Activated naive CD8-positive, alpha-beta T cell treated with anti-CD3 and anti-CD28 coated beads, Interleukin-2, amount 50 U/mL, for 24 hours (primary cell): ENCODE data around the gene OR6B2.

Experiments
- ATAC-seq: fragments of 150-1000 bp; cut with Tn5 transposase; one replicate; pipeline ENCODE4 v1.10.0; 2021
- DNase-seq: peaks from one replicate; pipeline ENCODE4 v3.0.0; 2021
- H3K27ac Mint-ChIP-seq: one replicate; pipeline ENCODE4 v1.8.0; 2021; ENCODE audit warnings: mild to moderate bottlenecking, mixed read lengths
- H3K27me3 Mint-ChIP-seq: one replicate; pipeline ENCODE4 v1.8.0; 2021; ENCODE audit warnings: mixed read lengths
- H3K36me3 Mint-ChIP-seq: one replicate; pipeline ENCODE4 v1.8.0; 2021; ENCODE audit warnings: low read depth, mixed read lengths
- H3K4me1 Mint-ChIP-seq: one replicate; pipeline ENCODE4 v1.8.0; 2021; ENCODE audit warnings: mixed read lengths
- H3K4me3 Mint-ChIP-seq: one replicate; pipeline ENCODE4 v1.8.0; 2021; ENCODE audit warnings: mild to moderate bottlenecking, moderate library complexity, mixed read lengths
- H3K9me3 Mint-ChIP-seq: one replicate; pipeline ENCODE4 v1.8.0; 2021; ENCODE audit warnings: mixed read lengths

The OR6B2 gene

DNA sequence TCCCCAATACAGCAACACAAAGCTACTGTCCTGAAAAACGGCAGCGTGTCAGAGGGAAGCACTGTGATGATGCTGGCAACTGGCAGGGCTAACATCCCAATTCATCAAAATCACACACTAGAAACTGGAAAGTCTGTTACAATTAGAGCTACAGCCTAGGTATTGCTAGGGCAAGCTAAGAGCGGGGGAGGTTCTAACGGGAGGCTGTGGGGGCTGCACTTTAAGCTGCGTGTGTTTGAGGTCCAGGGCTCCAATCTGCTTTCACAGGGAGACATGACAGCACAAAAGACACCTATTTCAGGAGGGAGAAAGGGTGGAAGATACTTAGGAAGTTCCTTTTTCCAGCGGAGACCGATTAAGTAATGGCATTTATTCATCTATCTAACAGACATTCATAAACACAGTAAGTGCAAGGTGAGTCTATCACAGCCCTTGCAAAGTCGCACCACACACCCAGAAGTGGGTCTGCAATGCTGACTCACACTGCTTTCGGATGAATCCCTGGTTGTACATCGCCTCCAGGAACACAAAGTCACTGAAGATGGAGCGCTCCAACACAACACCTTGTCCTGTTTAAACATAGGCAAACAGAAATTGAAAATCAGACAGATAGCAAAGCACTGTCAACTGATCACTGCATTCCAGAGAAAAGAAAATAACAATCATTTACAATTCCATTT is 12.0 kb downstream of the OR6B2 start:
- DNase-seq (no peak), ATAC-seq (no peak)
- no peaks in the 10 kb centered on the region for H3K9me3 Mint-ChIP-seq
- no peaks in the 10 kb centered on the region for H3K27me3 Mint-ChIP-seq
- H3K4me3 Mint-ChIP-seq = no peak overlapping the region
- H3K36me3 Mint-ChIP-seq = peaks cover 64% of the 10 kb centered on the region
- H3K4me1 Mint-ChIP-seq = peaks cover 8% of the 10 kb centered on the region
- H3K27ac Mint-ChIP-seq = no peak overlapping the region

DNA sequence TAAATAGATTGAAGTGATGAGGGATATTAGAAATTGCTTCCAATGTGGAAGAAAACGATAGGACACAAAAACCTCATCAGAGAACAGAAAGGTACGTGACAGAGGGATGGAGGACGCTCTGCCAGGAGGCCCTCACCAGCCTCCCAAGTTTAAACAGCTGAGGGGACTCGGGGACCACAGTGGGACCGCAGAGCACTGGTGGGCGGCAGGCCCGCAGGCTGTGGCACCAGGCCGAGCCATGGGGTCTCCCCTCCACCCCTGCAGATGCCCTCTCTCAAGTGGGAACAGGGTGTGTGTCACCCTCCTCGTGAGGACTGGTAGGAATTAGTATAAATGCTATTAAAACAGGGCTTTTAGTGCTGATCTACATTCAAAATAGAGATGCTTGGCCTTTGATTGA is 15.9 kb downstream of the OR6B2 start:
- ATAC-seq (no peak), DNase-seq (no peak)
- Mint-ChIP-seq H3K4me1 (no peaks in the 10 kb centered on the region), H3K27ac (no peak overlapping the region), H3K4me3 (no peak overlapping the region), H3K9me3 (no peaks in the 10 kb centered on the region), H3K36me3 (peaks cover 66% of the 10 kb centered on the region), H3K27me3 (no peaks in the 10 kb centered on the region)

DNA sequence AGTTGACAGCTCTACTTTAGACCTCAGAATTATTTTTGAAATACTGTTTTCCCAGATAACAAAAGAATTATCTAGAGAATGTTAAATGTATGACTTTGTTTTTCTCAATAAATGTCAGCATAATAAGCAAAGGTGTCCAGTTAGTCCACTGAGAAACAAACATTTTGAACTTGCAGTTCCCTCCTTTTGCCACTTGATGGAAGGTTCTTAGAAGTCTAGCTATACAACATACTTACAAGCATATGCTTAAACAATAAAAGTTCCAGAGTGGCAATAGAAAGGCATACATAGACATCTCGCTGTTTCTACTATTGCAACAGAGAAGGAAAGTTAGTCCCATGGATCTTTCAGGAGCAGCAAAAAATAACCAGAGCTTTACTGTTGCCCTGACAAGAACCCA is 16.9 kb downstream of the OR6B2 start:
- H3K4me1 Mint-ChIP-seq = no peaks in the 10 kb centered on the region
- H3K9me3 Mint-ChIP-seq = no peaks in the 10 kb centered on the region
- no peak overlapping the region for H3K4me3 Mint-ChIP-seq
- H3K27me3 Mint-ChIP-seq = no peaks in the 10 kb centered on the region
- H3K27ac Mint-ChIP-seq = no peak overlapping the region
- ATAC-seq (no peak), DNase-seq (no peak)
- H3K36me3 Mint-ChIP-seq = peaks cover 58% of the 10 kb centered on the region

GRCh38 chr2:240002983-240003382 is 27.2 kb downstream of the OR6B2 start:
- Mint-ChIP-seq H3K9me3 (no peaks in the 10 kb centered on the region), H3K4me1 (no peaks in the 10 kb centered on the region), H3K27me3 (no peaks in the 10 kb centered on the region), H3K27ac (no peak overlapping the region), H3K4me3 (no peak overlapping the region), H3K36me3 (peaks cover 48% of the 10 kb centered on the region)
- DNase-seq (no peak), ATAC-seq (no peak)

DNA sequence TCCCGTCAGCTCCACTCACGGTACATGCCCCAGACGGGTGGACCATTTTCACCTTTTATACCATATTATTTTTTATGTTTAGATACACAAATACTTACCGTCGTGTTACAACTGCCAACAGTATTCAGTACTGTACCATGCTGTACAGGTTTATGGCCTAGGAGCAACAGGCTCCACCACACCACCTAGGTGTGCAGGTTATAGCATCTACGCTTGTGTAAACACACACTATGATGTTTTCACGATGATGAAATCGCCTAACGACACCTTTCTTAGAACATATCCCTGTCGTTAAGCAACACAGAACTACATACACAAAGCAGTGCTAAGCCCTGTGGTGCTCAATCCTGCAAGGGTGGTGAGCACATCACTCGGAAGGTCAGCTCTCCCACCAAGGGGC is 29.6 kb downstream of the OR6B2 start:
- no peak overlapping the region for H3K27ac Mint-ChIP-seq
- H3K9me3 Mint-ChIP-seq = no peaks in the 10 kb centered on the region
- ATAC-seq (no peak), DNase-seq (no peak)
- no peaks in the 10 kb centered on the region for H3K27me3 Mint-ChIP-seq
- peaks cover 43% of the 10 kb centered on the region for H3K36me3 Mint-ChIP-seq
- no peak overlapping the region for H3K4me3 Mint-ChIP-seq
- no peaks in the 10 kb centered on the region for H3K4me1 Mint-ChIP-seq

GRCh38 chr2:239997686-239998409 is 32.4 kb downstream of the OR6B2 start:
- DNase-seq (no peak), ATAC-seq (no peak)
- Mint-ChIP-seq H3K4me3 (no peak overlapping the region), H3K27ac (no peak overlapping the region), H3K9me3 (no peaks in the 10 kb centered on the region), H3K27me3 (no peaks in the 10 kb centered on the region), H3K4me1 (no peaks in the 10 kb centered on the region), H3K36me3 (peaks cover 37% of the 10 kb centered on the region)

DNA sequence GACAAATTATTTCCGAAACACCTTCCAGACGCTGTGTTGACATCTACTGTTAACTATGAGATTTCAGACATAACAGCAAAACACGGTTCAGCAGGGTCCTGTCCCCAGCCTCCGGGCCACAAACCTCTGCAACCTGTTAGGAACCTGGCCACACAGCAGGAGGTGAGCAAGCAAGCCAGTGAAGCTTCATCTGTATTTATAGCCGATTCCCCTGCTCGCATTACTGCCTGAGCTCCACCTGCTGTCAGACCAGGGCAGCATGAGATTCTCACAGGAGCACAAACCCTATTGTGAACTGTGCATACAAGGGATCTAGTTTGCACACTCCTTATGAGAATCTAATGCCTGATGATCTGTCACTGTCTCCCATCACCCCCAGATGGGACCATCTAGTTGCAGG is 36.1 kb downstream of the OR6B2 start:
- H3K4me3 Mint-ChIP-seq = no peak overlapping the region
- H3K27ac Mint-ChIP-seq = no peak overlapping the region
- H3K9me3 Mint-ChIP-seq = no peaks in the 10 kb centered on the region
- DNase-seq (no peak), ATAC-seq (no peak)
- peaks cover 39% of the 10 kb centered on the region for H3K36me3 Mint-ChIP-seq
- no peaks in the 10 kb centered on the region for H3K4me1 Mint-ChIP-seq
- no peaks in the 10 kb centered on the region for H3K27me3 Mint-ChIP-seq

DNA sequence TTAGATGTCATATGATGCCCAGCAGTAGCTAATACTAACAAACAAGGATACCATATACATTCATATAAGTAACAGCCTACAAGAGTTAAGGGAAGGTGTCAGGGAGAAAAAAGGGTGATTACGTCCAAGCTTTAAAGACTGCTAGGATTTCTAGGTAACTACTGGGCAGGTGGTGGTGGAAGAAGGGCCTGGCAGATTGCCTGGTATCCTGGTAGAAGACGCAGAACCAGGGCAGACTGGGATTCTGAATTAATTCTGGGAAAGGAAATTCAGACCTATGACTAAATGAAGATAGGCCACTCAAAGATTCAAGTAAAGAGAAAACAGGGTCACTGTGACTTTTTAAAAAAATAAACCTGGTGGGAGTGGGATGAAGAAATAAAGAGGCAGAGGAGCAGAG is 36.9 kb downstream of the OR6B2 start:
- Mint-ChIP-seq H3K27me3 (no peaks in the 10 kb centered on the region), H3K27ac (no peak overlapping the region)

GRCh38 chr2:239991689-239992314 is 38.4 kb downstream of the OR6B2 start:
- no peaks in the 10 kb centered on the region for H3K27me3 Mint-ChIP-seq
- H3K4me3 Mint-ChIP-seq = no peak overlapping the region
- ATAC-seq (no peak), DNase-seq (no peak)
- no peaks in the 10 kb centered on the region for H3K9me3 Mint-ChIP-seq
- no peak overlapping the region for H3K27ac Mint-ChIP-seq
- no peaks in the 10 kb centered on the region for H3K4me1 Mint-ChIP-seq
- peaks cover 49% of the 10 kb centered on the region for H3K36me3 Mint-ChIP-seq

More for the DNA sequence above, 36.9 kb downstream of the OR6B2 start:
- no peaks in the 10 kb centered on the region for H3K4me1 Mint-ChIP-seq
- ATAC-seq (no peak), DNase-seq (no peak)
- H3K9me3 Mint-ChIP-seq = no peaks in the 10 kb centered on the region
- H3K4me3 Mint-ChIP-seq = no peak overlapping the region
- H3K36me3 Mint-ChIP-seq = peaks cover 45% of the 10 kb centered on the region

DNA sequence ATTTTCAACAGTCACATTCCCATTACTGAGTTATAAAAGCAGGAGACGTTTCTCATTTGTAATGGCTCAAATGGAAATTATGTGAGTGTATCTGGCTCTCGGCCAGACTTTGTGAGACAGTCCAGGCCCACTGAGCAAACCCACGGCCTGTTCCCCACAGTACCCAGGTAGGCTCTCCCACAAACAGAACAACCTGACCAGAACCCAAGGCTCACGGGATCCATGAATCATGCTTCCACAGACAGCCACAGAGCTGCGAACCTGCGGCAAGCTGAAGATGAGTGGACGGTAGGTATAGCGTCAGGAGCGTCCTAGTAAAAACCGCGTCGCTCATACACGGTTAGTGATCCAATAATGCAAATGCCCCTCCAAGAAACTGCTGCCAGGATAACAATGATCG is 39.3 kb downstream of the OR6B2 start:
- no peak overlapping the region for H3K27ac Mint-ChIP-seq
- no peaks in the 10 kb centered on the region for H3K27me3 Mint-ChIP-seq
- no peaks in the 10 kb centered on the region for H3K4me1 Mint-ChIP-seq
- no peak overlapping the region for H3K4me3 Mint-ChIP-seq
- H3K9me3 Mint-ChIP-seq = no peaks in the 10 kb centered on the region
- DNase-seq (no peak), ATAC-seq (no peak)
- H3K36me3 Mint-ChIP-seq = peaks cover 53% of the 10 kb centered on the region

- H3K36me3 Mint-ChIP-seq = peaks cover 57% of the 10 kb centered on the region
- no peaks in the 10 kb centered on the region for H3K9me3 Mint-ChIP-seq
- no peak for ATAC-seq
- DNase-seq = no peak
- no peak overlapping the region for H3K27ac Mint-ChIP-seq
- no peaks in the 10 kb centered on the region for H3K27me3 Mint-ChIP-seq
- peaks cover 3% of the 10 kb centered on the region for H3K4me1 Mint-ChIP-seq
- no peak overlapping the region for H3K4me3 Mint-ChIP-seq
Measured at GRCh38 chr2:239985356-239985755, 44.9 kb downstream of the OR6B2 start.

DNA sequence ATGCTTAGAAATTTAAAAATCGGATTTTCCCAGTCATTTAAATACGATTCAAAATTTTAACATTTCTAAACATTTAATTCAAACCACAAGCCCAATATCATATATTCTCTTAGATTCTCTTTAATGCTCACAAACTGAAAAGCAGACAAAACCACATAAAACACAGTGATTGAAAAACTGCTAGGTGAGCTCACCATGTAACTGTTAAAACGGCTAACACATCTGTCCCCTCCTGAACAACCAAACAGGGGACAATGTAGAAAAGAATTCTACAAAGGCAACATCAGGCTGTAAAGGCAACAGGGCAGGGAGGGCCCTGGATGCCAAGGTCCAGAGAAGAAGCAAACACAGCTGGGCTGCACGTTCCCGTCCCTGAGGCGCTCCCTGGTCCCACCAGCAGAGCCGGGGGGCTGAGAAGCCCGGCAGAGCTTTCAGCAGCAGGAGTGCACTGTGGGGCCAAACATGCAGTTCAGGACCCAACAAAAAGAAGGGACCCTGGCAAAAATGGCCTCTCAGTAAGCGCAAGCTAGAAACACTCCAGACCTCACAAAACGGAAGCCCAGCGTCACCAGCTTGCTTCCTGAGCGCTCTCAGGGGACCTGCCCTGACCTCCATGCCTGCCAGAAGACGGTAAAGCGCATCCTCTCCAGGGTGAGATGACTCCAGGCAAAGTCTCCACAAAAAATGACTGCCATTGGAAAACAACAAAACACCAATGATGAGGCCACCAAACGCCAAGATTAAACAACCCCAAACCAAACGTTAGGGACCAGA is 45.6 kb downstream of the OR6B2 start:
- H3K4me3 Mint-ChIP-seq = no peak overlapping the region
- H3K36me3 Mint-ChIP-seq = peaks cover 52% of the 10 kb centered on the region
- H3K27me3 Mint-ChIP-seq = no peaks in the 10 kb centered on the region
- H3K27ac Mint-ChIP-seq = no peak overlapping the region
- no peak for ATAC-seq
- peaks cover 3% of the 10 kb centered on the region for H3K4me1 Mint-ChIP-seq
- no peaks in the 10 kb centered on the region for H3K9me3 Mint-ChIP-seq
- no peak for DNase-seq

DNA sequence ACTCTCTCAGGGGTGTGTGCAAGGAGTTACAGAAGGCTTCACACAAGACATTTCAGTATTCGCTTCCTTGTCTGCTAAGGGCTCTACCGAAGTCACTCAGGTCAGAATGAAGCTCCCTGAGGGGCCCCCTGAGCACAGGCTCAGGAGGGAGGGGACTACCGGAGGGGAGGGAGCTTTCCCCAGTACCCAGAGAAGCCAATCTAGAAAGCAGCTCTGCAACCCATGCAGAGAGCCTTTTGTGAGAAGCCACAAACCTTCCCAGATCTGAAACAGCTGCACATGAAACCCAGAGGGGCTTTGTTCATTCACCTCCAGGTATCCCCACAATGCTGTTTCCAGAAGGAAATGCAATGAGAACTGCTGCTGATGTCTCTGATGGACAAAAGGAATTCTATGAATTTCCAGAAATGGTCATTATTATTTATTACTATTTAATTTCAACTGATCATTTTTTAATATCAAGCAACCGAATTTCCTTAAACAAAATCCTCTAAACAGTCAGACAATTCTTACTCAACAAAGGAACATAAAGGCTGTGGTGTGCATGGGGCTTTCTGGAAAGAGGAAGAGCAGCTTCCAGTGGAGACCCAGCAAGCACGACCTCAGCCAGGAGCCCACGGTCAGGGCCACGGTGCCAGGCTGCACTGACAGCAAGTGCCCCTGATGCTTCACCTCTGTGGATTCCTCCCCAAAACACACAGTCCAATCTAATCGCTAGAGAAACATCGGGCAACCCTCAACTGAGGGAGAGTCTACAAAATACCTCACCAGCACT is 47.0 kb downstream of the OR6B2 start:
- H3K36me3 Mint-ChIP-seq = peaks cover 43% of the 10 kb centered on the region
- H3K27me3 Mint-ChIP-seq = no peaks in the 10 kb centered on the region
- H3K9me3 Mint-ChIP-seq = no peaks in the 10 kb centered on the region
- ATAC-seq (no peak), DNase-seq (no peak)
- no peak overlapping the region for H3K4me3 Mint-ChIP-seq
- peaks cover 3% of the 10 kb centered on the region for H3K4me1 Mint-ChIP-seq
- no peak overlapping the region for H3K27ac Mint-ChIP-seq
